Body of pancreas (tissue), 4 donors: ENCODE measurements around the gene OR10H3.

Experiments used
- POLR2A ChIP-seq, 3 donors: fragments of 450-650 bp; IDR thresholded peaks; one replicate each; pipeline ENCODE4 v1.6.1; 2016; ENCODE audit warnings: antibody characterized with exemption in 3 of 3, mild to moderate bottlenecking in 2 of 3
- TF ChIP-seq, protein P1 (sequence below), 7 experiments: fragments of 450-650 bp in 4 of 7; fragments of 200-600 bp in 3 of 7; sonication (generic) in 3 of 7; IDR thresholded peaks; one replicate each; pipeline ENCODE4 v1.5.1; 2016 to 2019; ENCODE audit warnings: antibody characterized with exemption in 7 of 7

DNA sequence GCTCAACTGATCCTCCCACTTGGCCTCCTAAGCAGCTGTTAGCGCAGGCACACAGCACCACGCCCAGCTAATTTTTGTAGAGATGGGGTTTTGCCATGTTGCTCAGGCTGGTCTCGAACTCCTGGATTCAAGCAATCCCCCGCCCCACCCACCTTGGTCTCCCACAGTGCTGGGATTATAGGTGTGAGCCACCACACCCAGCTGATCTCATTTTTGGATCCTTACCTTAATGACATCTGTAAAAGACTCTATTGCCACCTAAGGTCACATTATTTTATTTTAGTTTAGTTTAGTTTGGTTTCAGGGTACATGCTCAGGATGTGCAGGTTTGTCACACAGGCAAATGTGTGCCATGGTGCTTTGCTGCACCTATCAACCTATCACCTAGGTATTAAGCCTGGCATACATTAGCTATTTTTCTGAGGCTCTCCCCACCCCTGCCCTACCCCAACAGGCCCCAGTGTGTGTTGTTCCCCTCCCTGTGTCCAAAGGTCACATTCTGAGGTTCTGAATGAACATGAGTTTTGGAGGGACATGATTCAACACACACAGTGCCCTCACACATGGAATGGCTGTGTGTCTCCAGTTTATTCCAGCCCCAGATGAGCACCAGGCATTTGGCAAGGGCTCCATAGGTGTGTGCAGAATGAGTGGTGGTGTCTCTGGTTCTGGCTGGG lies 50.9 kb downstream of the OR10H3 start:
- TF ChIP-seq POLR2A (IDR thresholded peaks at IDR 0.05), result no peak
- TF ChIP-seq, protein P1, sequence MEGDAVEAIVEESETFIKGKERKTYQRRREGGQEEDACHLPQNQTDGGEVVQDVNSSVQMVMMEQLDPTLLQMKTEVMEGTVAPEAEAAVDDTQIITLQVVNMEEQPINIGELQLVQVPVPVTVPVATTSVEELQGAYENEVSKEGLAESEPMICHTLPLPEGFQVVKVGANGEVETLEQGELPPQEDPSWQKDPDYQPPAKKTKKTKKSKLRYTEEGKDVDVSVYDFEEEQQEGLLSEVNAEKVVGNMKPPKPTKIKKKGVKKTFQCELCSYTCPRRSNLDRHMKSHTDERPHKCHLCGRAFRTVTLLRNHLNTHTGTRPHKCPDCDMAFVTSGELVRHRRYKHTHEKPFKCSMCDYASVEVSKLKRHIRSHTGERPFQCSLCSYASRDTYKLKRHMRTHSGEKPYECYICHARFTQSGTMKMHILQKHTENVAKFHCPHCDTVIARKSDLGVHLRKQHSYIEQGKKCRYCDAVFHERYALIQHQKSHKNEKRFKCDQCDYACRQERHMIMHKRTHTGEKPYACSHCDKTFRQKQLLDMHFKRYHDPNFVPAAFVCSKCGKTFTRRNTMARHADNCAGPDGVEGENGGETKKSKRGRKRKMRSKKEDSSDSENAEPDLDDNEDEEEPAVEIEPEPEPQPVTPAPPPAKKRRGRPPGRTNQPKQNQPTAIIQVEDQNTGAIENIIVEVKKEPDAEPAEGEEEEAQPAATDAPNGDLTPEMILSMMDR (IDR thresholded peaks at IDR 0.05), result no peak
